SU-DHL-6 (cell line): ENCODE measurements around the gene BCL2.

Source experiments
- H2AFZ ChIP-seq: fragments of 200-600 bp; sonication (generic); 2 replicates; pipeline ENCODE4 v1.6.1; 2014; ENCODE audit warnings: low read depth, mild to moderate bottlenecking, moderate library complexity, mixed read lengths, antibody characterized with exemption, low read length; ENCODE audit not compliant: severe bottlenecking
- H3F3A ChIP-seq: fragments of 200-600 bp; shearing (Covaris generic); 2 replicates; pipeline ENCODE4 v1.6.0; 2016; ENCODE audit warnings: antibody characterized with exemption, mild to moderate bottlenecking; ENCODE audit not compliant: insufficient read depth
- H3K27ac ChIP-seq: fragments of 200-600 bp; sonication (generic); 2 replicates; pipeline ENCODE4 v1.5.1; 2016; ENCODE audit warnings: low read depth, mild to moderate bottlenecking, low read length, moderate library complexity, mixed read lengths
- H3K27me3 ChIP-seq: fragments of 200-600 bp; sonication (generic), shearing (Covaris generic); 2 replicates; pipeline ENCODE4 v1.6.0; 2014; ENCODE audit warnings: mild to moderate bottlenecking, low read length
- H3K36me3 ChIP-seq: fragments of 200-600 bp; sonication (generic); 2 replicates; pipeline ENCODE4 v1.6.1; 2014; ENCODE audit warnings: mild to moderate bottlenecking, low read length, mixed read lengths
- H3K4me2 ChIP-seq: fragments of 300-600, 200-600 bp; shearing (Covaris generic), sonication (generic); 2 replicates; pipeline ENCODE4 v1.6.0; 2014; ENCODE audit warnings: low read length, low read depth, mild to moderate bottlenecking; ENCODE audit not compliant: poor library complexity, severe bottlenecking
- H3K4me3 ChIP-seq: fragments of 200-600 bp; sonication (generic); 2 replicates; pipeline ENCODE4 v1.5.1; 2014; ENCODE audit warnings: antibody characterized with exemption, low read length, mild to moderate bottlenecking, mixed read lengths; ENCODE audit not compliant: insufficient read depth, poor library complexity, severe bottlenecking
- H3K79me2 ChIP-seq: fragments of 200-600 bp; sonication (generic); 2 replicates; pipeline ENCODE4 v1.6.1; 2014; ENCODE audit warnings: mild to moderate bottlenecking, low read length, moderate library complexity; ENCODE audit not compliant: insufficient read depth
- H3K9ac ChIP-seq: fragments of 200-600 bp; sonication (generic); 2 replicates; pipeline ENCODE4 v1.7.0; 2014; ENCODE audit warnings: mild to moderate bottlenecking, low read length
- H3K9me2 ChIP-seq: fragments of 200-600 bp; sonication (generic); replicated peaks from 2 replicates; pipeline ENCODE4 v1.6.1; 2014; ENCODE audit warnings: low read length; ENCODE audit not compliant: insufficient read depth
- H3K9me3 ChIP-seq: fragments of 200-600 bp; sonication (generic); 2 replicates; pipeline ENCODE4 v1.6.1; 2014; ENCODE audit warnings: low read length, mixed read lengths; ENCODE audit not compliant: insufficient read depth
- H4K20me1 ChIP-seq: fragments of 200-600 bp; sonication (generic); 2 replicates; pipeline ENCODE4 v1.6.1; 2014; ENCODE audit warnings: low read depth, mild to moderate bottlenecking, antibody characterized with exemption, low read length, moderate library complexity, mixed read lengths
- EZH2phosphoT487 ChIP-seq: fragments of 200-600 bp; sonication (generic), shearing (Covaris generic); conservative IDR thresholded peaks from 2 replicates; pipeline ENCODE4 v1.6.1; 2018; ENCODE audit warnings: mild to moderate bottlenecking, antibody characterized with exemption, low read length, moderate library complexity, mixed read lengths
- TF ChIP-seq, protein P1 (sequence below): fragments of 200-600 bp; sonication (generic); IDR thresholded peaks from one replicate; pipeline ENCODE4 v1.5.1; 2017; ENCODE audit warnings: antibody characterized with exemption, mild to moderate bottlenecking, low read length, moderate library complexity; ENCODE audit not compliant: insufficient read depth, poor library complexity, severe bottlenecking

BCL2 gene

GRCh38 chr18:63266888-63267790 is 52.4 kb downstream of the BCL2 start:
- no peak overlapping the region for H3K27ac ChIP-seq
- H3K9me3 ChIP-seq: no peaks in the 10 kb centered on the region
- H4K20me1 ChIP-seq: peaks cover 49% of the 10 kb centered on the region
- H3K4me2 ChIP-seq: no peak overlapping the region
- TF ChIP-seq, protein P1, sequence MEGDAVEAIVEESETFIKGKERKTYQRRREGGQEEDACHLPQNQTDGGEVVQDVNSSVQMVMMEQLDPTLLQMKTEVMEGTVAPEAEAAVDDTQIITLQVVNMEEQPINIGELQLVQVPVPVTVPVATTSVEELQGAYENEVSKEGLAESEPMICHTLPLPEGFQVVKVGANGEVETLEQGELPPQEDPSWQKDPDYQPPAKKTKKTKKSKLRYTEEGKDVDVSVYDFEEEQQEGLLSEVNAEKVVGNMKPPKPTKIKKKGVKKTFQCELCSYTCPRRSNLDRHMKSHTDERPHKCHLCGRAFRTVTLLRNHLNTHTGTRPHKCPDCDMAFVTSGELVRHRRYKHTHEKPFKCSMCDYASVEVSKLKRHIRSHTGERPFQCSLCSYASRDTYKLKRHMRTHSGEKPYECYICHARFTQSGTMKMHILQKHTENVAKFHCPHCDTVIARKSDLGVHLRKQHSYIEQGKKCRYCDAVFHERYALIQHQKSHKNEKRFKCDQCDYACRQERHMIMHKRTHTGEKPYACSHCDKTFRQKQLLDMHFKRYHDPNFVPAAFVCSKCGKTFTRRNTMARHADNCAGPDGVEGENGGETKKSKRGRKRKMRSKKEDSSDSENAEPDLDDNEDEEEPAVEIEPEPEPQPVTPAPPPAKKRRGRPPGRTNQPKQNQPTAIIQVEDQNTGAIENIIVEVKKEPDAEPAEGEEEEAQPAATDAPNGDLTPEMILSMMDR: no peak
- no peak for TF ChIP-seq EZH2phosphoT487
- H3K79me2 ChIP-seq: peaks cover 98% of the 10 kb centered on the region
- no peaks in the 10 kb centered on the region for H3K9me2 ChIP-seq
- peaks cover 32% of the 10 kb centered on the region for H3F3A ChIP-seq
- H3K36me3 ChIP-seq: peaks cover 33% of the 10 kb centered on the region
- no peak overlapping the region for H2AFZ ChIP-seq
- H3K9ac ChIP-seq: no peak overlapping the region
- H3K27me3 ChIP-seq: no peaks in the 10 kb centered on the region
- no peak overlapping the region for H3K4me3 ChIP-seq

- Histone ChIP-seq H3K9ac (no peak overlapping the region), H3K27me3 (no peaks in the 10 kb centered on the region), H3K27ac (no peak overlapping the region), H3K9me2 (no peaks in the 10 kb centered on the region), H3K36me3 (peaks cover 34% of the 10 kb centered on the region), H3K4me3 (no peak overlapping the region), H3K4me2 (no peak overlapping the region), H3K79me2 (peaks cover 96% of the 10 kb centered on the region), H2AFZ (no peak overlapping the region), H3F3A (peaks cover 30% of the 10 kb centered on the region), H4K20me1 (peaks cover 45% of the 10 kb centered on the region), H3K9me3 (no peaks in the 10 kb centered on the region)
- TF ChIP-seq, protein P1: no peak
- no peak for TF ChIP-seq EZH2phosphoT487
These were observed 54.2 kb downstream of the BCL2 start for GRCh38 chr18:63265326-63265725.

- peaks cover 27% of the 10 kb centered on the region for H3F3A ChIP-seq
- no peak overlapping the region for H3K9ac ChIP-seq
- H3K27ac ChIP-seq: no peak overlapping the region
- H3K36me3 ChIP-seq: peaks cover 31% of the 10 kb centered on the region
- H2AFZ ChIP-seq: no peak overlapping the region
- no peaks in the 10 kb centered on the region for H3K9me2 ChIP-seq
- H3K27me3 ChIP-seq: no peaks in the 10 kb centered on the region
- H3K4me2 ChIP-seq: no peak overlapping the region
- peaks cover 41% of the 10 kb centered on the region for H4K20me1 ChIP-seq
- peaks cover 96% of the 10 kb centered on the region for H3K79me2 ChIP-seq
- TF ChIP-seq, protein P1: no peak
- no peak for TF ChIP-seq EZH2phosphoT487
- no peak overlapping the region for H3K4me3 ChIP-seq
- H3K9me3 ChIP-seq: no peaks in the 10 kb centered on the region
These were observed 54.7 kb downstream of the BCL2 start for GRCh38 chr18:63264871-63265270.
